Measurements from ENCODE around the gene ST6GALNAC4.
A peak's percentile ranks its signal among the peaks of the same experiment; 100 is the strongest.
"Not testable (repeated sequence)": the region's sequence is repeated elsewhere in the genome, so short reads cannot be mapped to it uniquely, and the experiment has no call there.

Gene ST6GALNAC4

DNA sequence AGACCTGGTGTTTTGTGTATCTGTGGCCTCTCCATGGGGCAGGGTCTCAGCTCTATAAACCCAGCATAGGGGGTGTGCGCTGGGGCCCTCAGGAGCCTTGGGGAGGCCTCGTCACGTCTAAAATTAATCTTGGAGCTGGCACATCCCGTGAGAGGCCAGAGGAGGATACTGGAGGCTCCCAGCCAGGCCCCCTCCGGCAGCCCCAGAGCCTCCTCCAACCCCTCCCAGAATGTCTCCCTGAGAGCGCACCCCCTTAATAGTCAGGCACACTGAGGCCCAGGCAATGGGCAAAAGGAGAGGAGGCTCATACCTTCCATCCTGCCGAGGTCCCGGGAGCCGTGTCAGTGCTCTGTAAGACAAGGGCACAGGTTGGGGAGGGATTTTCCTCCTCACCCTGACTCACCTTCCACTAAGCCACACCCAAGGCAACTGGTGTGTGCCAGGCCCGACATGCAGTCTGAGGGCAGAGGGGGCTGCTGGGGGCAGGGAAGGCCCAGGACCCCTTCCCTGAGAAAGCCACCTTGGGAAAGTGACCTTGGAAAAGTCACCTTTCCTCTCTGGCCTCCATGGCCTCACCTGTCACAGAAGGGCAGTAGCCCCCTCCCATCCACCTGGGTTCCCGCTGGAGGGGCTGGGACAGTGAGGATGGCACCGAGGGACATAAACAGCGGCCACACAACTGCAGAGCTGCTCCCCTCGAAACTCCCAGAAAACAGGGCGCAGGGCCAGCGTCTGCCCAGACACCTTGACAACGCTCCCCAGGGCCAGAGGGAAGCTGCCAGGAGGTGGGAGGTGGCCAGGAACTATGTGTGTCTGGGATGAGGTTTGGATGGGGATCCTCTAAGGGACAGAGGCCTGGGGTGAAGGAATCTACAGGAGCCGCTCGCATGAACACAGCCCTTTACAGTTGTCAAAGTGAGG, 42.3 kb downstream of the ST6GALNAC4 start:
- TF ChIP-seq POLR2A (IDR thresholded peaks at IDR 0.05; ENCODE audit: low read depth, low read length) = no peak
- FAIRE-seq (peak; percentile 38), DNase-seq (ENCODE audit: insufficient read length, low spot score) (peak; percentile 89)

DNA sequence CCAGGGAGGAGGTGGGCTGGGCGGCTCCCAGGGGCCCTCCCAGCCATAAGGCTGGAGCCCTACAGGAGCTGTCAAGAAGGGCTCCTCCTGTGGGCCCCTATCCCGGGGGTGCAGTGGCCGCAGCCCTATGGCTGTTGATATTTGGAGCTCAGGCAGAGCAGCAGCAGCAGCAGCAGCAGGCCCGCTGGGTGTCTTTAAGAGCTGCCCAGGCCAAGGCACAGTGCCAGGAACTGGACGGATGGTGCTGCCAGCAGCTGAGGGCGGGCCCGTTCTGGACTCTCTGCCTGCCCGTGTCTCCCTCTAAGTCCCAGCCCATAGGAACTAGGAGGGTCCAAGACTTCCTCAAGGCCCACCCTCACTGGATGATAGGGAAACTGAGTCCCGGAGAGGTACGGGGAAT, 43.0 kb downstream of the ST6GALNAC4 start:
- no peak for TF ChIP-seq POLR2A (IDR thresholded peaks at IDR 0.05; ENCODE audit: low read depth, low read length)
- FAIRE-seq (no peak), DNase-seq (ENCODE audit: insufficient read length, low spot score) (peak; percentile 93)

DNA sequence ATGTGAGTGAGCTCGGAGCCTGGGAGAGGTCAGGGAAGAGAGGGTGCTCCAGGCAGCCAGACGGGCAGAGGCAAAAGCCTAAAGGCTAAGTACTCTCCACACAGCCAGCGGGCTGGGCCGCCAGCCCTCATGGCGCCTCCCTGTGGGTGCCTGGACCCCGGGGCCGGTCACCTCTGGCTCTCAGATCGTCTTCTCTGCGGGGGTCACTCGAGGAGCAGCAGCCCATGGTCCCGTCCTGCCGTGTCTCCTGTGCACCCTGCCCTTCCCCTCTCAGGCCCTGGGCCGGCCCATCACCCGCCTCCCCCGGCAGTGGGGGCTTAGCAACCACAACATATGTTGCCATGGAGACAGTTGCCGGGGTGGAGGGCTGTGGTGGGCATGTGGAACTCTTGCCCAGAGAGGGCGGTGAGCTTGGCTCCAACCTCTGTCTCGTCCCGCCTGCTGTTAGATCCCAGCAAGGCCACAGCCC, 43.6 kb downstream of the ST6GALNAC4 start:
- no peak for DNase-seq (ENCODE audit: insufficient read length, low spot score)
- TF ChIP-seq POLR2A (IDR thresholded peaks at IDR 0.05; ENCODE audit: low read depth, low read length) = no peak

DNA sequence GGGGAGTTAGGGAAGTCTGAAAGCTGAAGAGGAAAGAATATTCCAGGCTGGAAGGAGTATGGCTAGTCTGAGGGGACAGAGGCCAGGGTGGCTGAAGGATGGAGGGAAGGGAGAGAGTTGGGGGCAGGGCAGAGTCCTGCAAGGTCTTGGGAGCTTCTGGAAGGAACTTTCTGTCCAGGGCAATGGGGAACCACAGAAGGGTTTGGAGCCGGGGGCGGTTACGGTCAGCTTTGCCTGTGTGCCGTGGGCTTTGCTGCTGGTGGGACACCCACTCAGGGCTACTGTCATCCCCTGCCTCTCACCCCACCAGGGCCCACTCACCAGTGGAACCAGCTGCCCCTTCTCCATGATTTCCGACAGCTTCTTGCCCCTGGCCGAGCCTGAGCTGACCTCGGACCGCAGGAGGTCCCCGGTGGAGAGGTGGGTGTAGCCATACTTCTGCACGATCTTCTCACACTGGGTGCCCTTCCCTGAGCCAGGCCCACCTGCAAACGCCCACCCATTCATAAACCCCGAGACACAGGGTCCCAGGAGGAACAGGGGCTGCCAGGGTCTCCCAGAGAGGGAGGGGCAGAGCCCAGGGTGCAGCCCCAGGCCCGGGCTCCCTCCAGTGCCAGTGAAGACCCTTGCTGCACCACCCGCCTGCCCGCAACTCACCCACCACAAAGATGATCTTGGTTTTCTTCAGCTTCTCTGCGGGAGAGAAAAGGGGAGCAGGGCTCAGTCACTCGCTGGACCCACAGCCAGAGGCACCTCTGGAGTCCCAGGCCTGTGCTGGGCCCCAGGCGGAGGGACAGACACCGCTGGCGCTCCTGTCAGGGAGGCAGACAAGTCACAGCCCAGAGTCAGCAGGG, 44.2 kb downstream of the ST6GALNAC4 start:
- no peak for FAIRE-seq
- no peak for DNase-seq (ENCODE audit: insufficient read length, low spot score)
- no peak for TF ChIP-seq POLR2A (IDR thresholded peaks at IDR 0.05; ENCODE audit: low read depth, low read length)

More for the DNA sequence above, 43.6 kb downstream of the ST6GALNAC4 start:
- FAIRE-seq = no peak

DNA sequence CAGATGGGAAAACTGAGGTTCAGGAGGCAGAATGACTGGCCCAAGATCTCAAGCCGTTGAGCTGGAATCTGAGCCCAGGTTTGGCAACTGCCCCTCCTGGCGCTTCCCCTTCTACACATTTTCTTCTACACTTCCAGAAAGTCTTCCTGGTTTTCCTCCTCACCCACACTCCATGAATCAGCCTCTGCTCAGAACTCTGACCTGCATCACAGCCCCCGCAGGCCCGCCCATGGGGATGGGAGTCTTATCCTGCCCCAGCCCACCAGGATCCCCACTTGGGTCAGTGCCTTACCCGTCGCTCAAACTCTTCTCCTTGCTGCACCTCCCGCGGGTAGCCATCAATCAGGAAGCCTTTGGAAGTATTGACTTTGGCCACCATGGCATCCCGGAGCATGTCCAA, 45.3 kb downstream of the ST6GALNAC4 start:
- no peak for TF ChIP-seq POLR2A (IDR thresholded peaks at IDR 0.05; ENCODE audit: low read depth, low read length)
- no peak for FAIRE-seq
- DNase-seq (ENCODE audit: insufficient read length, low spot score) = no peak

DNA sequence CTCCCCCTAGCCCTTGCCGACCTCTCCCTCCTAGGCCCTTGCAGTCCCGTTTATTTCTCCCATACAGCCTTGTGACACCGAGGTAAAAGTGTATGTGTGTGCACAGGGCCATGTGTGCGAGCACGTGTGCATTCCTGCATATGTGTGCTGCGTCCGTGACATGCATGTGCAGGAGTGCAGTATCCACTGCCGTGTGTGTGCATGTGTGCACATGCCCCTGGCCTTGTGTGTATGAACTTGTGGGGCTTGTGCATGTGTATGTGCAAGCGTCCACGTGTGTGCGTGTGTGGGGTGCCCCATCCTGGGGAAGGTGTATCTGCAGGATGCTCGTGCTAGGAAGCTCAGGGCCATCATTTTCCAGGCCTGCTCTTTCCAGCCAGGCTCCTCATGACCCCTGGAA, 46.0 kb downstream of the ST6GALNAC4 start:
- TF ChIP-seq POLR2A (IDR thresholded peaks at IDR 0.05; ENCODE audit: low read depth, low read length) = no peak
- no peak for FAIRE-seq
- no peak for DNase-seq (ENCODE audit: insufficient read length, low spot score)

DNA sequence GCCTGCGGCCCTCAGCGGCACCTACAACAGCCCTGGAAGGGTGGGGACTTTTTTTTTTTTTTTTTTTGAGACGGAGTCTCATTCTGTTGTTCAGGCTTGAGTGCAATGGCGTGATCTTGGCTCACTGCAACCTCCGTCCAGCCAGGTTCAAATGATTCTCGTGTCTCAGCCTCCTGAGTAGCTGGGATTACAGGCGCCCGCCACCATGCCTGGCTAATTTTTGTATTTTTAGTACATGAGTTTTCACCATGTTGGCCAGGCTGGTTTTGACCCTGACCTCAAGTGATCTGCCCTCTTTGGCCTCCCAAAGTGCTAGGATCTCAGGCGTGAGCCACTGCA, 46.7 kb downstream of the ST6GALNAC4 start:
- not testable (repeated sequence) for FAIRE-seq; DNase-seq (ENCODE audit: insufficient read length, low spot score)

DNA sequence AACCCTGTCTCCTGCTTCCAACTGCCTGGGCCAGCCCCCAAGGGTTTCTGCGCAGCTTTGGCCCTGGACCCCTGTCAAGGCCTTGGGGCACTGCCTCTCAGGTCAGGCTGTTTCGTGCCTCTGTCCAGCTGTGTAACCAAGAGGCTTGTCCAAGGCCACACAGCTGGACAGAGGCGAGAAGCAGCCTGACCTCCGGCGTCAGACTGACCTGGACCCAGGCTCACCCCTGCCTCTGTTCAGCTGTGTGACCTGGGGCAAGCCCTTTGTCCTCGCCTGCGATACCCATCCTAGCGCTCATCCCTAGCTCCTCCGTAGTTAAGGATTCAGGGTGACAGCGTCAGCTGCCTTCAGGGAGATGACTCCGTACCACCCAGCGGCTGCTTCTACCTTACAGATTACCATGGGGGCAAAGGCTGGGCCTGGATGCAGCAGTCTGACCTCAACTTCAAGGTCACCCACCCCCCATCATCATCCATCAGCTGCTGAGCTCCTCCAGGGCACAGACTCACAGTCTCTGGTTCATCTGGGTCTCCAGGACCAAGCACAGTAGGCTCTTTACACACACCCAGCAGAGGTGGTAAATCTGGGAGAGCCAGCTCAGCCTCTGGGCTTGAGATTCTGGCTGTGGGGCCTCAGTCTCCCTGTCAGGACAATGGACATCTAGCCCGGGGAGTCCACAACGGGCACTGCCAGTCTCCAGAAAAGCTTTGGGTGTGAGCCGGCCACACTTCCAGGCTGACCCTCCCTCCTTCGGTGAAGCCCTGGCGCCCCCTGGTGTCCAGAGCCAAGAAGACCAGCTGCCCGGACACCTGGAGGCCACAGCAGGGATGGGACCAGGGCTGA, 47.3 kb downstream of the ST6GALNAC4 start:
- no peak for FAIRE-seq
- DNase-seq (ENCODE audit: insufficient read length, low spot score) = peak; percentile 99
- TF ChIP-seq POLR2A (IDR thresholded peaks at IDR 0.05; ENCODE audit: low read depth, low read length) = no peak

DNA sequence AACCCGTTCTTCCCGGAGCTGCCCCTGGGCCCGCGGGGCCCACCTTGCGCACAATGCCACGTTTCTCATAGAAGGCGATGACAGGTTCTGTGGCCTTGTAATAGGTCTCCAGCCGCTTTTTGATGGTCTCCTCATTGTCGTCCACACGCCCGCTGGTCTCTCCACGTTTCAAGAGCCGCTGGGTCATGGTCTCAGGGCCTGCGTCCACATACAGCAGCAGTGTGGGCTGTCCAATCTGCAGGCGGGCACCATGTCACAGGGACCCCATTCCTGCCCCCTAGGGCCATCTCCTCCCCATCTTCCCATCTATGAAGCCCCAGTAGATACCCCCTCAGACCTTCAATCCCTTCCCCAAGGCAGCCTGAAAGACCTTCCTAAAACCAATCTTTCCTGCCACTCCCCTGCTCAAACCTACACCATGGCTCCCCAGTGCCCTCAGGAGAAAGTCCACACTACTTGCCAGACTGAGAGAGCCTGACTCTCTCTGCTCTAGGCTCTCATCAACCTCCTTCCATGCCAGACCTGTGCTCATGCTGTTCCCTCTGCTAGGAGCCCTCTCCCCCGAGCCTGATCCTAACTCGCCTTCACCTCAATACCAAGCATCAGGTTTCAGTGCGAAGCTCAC, 48.5 kb downstream of the ST6GALNAC4 start:
- no peak for FAIRE-seq
- no peak for TF ChIP-seq POLR2A (IDR thresholded peaks at IDR 0.05; ENCODE audit: low read depth, low read length)
- no peak for DNase-seq (ENCODE audit: insufficient read length, low spot score)

DNA sequence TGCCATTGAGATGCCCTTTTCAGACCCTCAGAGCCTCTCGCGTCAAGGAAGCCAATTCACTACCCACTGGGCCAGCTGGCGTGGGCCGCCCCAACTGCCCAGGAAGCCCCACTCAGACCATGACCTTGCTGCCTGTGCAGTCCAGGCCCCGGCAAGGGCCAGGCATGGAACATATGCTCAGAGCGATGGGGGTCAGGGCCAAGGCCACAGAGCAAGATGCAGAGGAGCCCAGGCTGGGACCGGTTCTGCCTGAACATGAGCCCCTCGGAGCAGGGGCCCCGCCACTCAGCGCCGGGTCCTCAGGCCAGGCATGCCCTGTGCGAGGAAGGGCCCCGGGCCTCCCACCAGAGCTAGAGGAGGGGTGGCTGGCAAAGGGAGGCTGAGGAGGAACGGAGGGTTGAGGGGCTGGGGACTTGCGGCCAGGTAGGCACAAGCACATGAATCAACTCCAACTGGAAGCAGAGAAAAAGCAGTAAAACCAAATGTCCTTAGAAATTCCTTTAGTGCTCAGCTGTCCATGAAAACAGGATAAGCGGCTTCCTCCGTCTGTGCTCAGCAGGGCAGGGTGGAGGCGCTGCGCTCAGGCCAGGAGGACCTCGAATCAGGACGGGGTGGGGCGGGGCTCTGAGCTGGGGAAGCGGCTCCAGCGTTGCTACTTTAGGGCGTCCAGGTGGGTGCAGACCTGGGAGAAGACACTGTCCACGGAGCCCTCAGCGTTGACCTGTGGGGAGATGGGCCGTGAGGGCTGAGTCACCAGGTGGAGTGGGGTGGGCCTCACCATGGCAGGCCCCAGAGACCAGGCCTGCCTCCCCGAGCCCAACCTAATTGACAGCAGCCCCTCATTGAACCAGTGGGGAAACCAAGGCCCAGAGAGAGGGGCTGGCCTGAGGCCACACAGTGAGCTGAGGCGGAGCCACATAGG, 49.2 kb downstream of the ST6GALNAC4 start:
- FAIRE-seq = no peak
- no peak for TF ChIP-seq POLR2A (IDR thresholded peaks at IDR 0.05; ENCODE audit: low read depth, low read length)
- DNase-seq (ENCODE audit: insufficient read length, low spot score) = no peak

DNA sequence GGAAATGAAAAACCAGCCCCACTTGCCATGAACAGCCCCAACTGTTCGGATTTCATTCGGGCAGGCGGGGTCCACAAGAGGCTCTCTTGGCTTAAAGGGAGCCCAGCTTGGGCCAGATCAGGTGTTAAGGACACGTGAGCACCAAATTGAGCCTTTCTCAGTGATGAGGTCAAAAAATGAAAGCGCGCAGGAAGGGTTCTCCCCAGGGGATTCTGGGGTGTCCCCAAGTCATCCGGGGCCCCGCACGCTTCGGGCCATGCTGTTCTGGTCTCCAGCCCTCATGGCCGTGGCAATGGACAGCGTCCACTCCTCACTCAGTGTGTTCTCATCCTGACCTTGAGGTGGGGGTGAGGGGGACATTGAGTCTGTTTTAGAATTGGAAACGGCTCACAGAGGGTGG, 50.3 kb downstream of the ST6GALNAC4 start:
- FAIRE-seq (no peak), DNase-seq (ENCODE audit: insufficient read length, low spot score) (no peak)
- no peak for TF ChIP-seq POLR2A (IDR thresholded peaks at IDR 0.05; ENCODE audit: low read depth, low read length)
